HG03097 (cell line): Measurements from ENCODE around the gene KCNK5.

Experiments
- ATAC-seq: cut with Tn5 transposase; IDR thresholded peaks from one replicate; pipeline ENCODE4 v1.9.1; 2021; ENCODE audit not compliant: unreplicated experiment, low FRiP score

The KCNK5 gene

GRCh38 chr6:39143238-39143930 is 85.9 kb downstream of the KCNK5 start:
- ATAC-seq = no peak

GRCh38 chr6:39140556-39141167 is 88.6 kb downstream of the KCNK5 start:
- no peak for ATAC-seq
